Endodermal cell (in vitro differentiated cells): ENCODE results near the gene MYG1. TPM values are rescaled to one million over a fixed set of nuclear protein-coding genes. Genes with fewer than 3 reads are reported as not detected.

Experiments
- DNase-seq: peaks from one replicate; pipeline ENCODE4 v3.0.0-alpha.2; 2017
- H3K27ac ChIP-seq: 2 replicates; pipeline ENCODE4 v1.5.1; 2013; ENCODE audit warnings: mild to moderate bottlenecking, low read depth, low read length, moderate library complexity
- H3K27me3 ChIP-seq: 2 replicates; pipeline ENCODE4 v1.6.1; 2013; ENCODE audit warnings: mild to moderate bottlenecking, low read length, moderate library complexity; ENCODE audit not compliant: insufficient read depth, control insufficient read depth, poor library complexity, severe bottlenecking
- H3K36me3 ChIP-seq: 2 replicates; pipeline ENCODE4 v1.7.0; 2013; ENCODE audit warnings: mild to moderate bottlenecking, low read length, moderate library complexity; ENCODE audit not compliant: control insufficient read depth, insufficient read depth
- H3K4me1 ChIP-seq: one replicate; pipeline ENCODE4 v1.7.0; 2013; ENCODE audit warnings: low read length; ENCODE audit not compliant: control insufficient read depth, insufficient read depth
- H3K4me3 ChIP-seq: 2 replicates; pipeline ENCODE4 v1.5.1; 2013; ENCODE audit warnings: mild to moderate bottlenecking, low read length, moderate library complexity
- H3K9ac ChIP-seq: 2 replicates; pipeline ENCODE4 v1.6.1; 2013; ENCODE audit warnings: mild to moderate bottlenecking, low read length, moderate library complexity; ENCODE audit not compliant: poor library complexity, severe bottlenecking; ENCODE audit errors: extremely low read depth
- H3K9me3 ChIP-seq: 2 replicates; pipeline ENCODE4 v1.6.1; 2013; ENCODE audit warnings: mild to moderate bottlenecking, low read length, moderate library complexity; ENCODE audit not compliant: control insufficient read depth
- H3K27ac Mint-ChIP-seq: 2 replicates; pipeline ENCODE4 v1.8.0; 2020; ENCODE audit warnings: mixed read lengths
- H3K27me3 Mint-ChIP-seq: 2 replicates; pipeline ENCODE4 v1.8.0; 2021; ENCODE audit warnings: mild to moderate bottlenecking, mixed read lengths; ENCODE audit not compliant: insufficient read depth
- H3K36me3 Mint-ChIP-seq: 2 replicates; pipeline ENCODE4 v1.8.0; 2020; ENCODE audit warnings: low read depth, mixed read lengths
- H3K4me1 Mint-ChIP-seq: 2 replicates; pipeline ENCODE4 v1.8.0; 2020; ENCODE audit warnings: mixed read lengths
- H3K4me3 Mint-ChIP-seq: 2 replicates; pipeline ENCODE4 v1.8.0; 2020; ENCODE audit warnings: mild to moderate bottlenecking, moderate library complexity, mixed read lengths
- H3K9me3 Mint-ChIP-seq: 2 replicates; pipeline ENCODE4 v1.8.0; 2020; ENCODE audit warnings: mild to moderate bottlenecking, mixed read lengths
- WGBS, 2 experiments: methylation state at CpG; one replicate each; pipeline versions ENCODE4 v1.1.5 to v1.1.7; 2013; ENCODE audit warnings: missing lambda C conversion rate in 2 of 2, mixed read lengths in 1 of 2; ENCODE audit not compliant: insufficient coverage in 1 of 2, insufficient read length in 1 of 2; 5-methylcytosine and 5-hydroxymethylcytosine counted together
- total RNA-seq, 2 donors: library from RNA; stranded (reverse); fragmentation: NEBNext Ultra II Directional in 1 of 2; extraction: Animal tissue kit (Norgen Biotek cat#: 25700) in 1 of 2; gene quantifications; 2 replicates in 1 of 2; 3 replicates in 1 of 2; pipeline ENCODE4 v1.2.1, GENCODE V29; 2021
- TF ChIP-seq, protein P1 (sequence below): fragments of 200-600 bp; sonication (generic); conservative IDR thresholded peaks from 2 replicates; pipeline ENCODE4 v1.5.0; 2021; ENCODE audit warnings: antibody characterized with exemption, mild to moderate bottlenecking

MYG1 gene
- total RNA-seq, 2 donors from 2014 or later = 55.3 to 74.2 TPM

DNA sequence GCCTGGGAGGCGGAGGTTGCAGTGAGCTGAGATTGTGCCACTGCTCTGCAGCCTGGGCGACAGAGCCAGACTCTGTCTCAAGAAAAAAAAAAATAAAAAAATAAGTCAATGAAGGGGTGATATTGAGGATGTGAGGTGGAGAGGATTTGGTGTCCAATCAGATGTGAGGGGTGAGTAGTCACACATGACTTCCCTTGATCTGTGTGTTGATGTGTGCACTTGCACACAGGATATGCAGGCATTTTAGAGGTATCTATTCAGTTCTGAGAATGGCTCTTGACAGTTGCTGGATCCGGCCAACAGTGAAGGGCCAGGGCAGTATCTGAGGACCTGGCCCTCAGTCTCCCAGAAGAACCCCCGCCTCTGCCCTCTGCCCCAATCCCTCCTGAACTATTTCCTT lies 44.5 kb downstream of the MYG1 start:
- H3K4me1 ChIP-seq = peaks cover 8% of the 10 kb centered on the region
- DNase-seq = no peak
- H3K4me3 ChIP-seq = no peak overlapping the region
- H3K27me3 ChIP-seq = no peaks in the 10 kb centered on the region
- H3K36me3 ChIP-seq = no peaks in the 10 kb centered on the region
- no peaks in the 10 kb centered on the region for H3K9me3 ChIP-seq
- H3K27ac Mint-ChIP-seq = no peak overlapping the region
- no peaks in the 10 kb centered on the region for H3K36me3 Mint-ChIP-seq
- WGBS, 2 experiments = 94 to 96% methylated on average over 3 to 4 of the region's 4 CpGs
- TF ChIP-seq, protein P1, sequence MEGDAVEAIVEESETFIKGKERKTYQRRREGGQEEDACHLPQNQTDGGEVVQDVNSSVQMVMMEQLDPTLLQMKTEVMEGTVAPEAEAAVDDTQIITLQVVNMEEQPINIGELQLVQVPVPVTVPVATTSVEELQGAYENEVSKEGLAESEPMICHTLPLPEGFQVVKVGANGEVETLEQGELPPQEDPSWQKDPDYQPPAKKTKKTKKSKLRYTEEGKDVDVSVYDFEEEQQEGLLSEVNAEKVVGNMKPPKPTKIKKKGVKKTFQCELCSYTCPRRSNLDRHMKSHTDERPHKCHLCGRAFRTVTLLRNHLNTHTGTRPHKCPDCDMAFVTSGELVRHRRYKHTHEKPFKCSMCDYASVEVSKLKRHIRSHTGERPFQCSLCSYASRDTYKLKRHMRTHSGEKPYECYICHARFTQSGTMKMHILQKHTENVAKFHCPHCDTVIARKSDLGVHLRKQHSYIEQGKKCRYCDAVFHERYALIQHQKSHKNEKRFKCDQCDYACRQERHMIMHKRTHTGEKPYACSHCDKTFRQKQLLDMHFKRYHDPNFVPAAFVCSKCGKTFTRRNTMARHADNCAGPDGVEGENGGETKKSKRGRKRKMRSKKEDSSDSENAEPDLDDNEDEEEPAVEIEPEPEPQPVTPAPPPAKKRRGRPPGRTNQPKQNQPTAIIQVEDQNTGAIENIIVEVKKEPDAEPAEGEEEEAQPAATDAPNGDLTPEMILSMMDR = no peak
- H3K4me1 Mint-ChIP-seq = peaks cover 10% of the 10 kb centered on the region
- H3K9ac ChIP-seq = no peak overlapping the region
- no peaks in the 10 kb centered on the region for H3K9me3 Mint-ChIP-seq
- H3K4me3 Mint-ChIP-seq = peak overlapping the region; percentile 74
- H3K27ac ChIP-seq = no peak overlapping the region
- H3K27me3 Mint-ChIP-seq = peaks cover 27% of the 10 kb centered on the region

- Mint-ChIP-seq H3K4me3 (peak overlapping the region; percentile 74), H3K27ac (no peak overlapping the region), H3K36me3 (no peaks in the 10 kb centered on the region), H3K4me1 (peaks cover 10% of the 10 kb centered on the region), H3K27me3 (peaks cover 27% of the 10 kb centered on the region), H3K9me3 (no peaks in the 10 kb centered on the region)
- TF ChIP-seq, protein P1 = no peak
- H3K9ac ChIP-seq = no peak overlapping the region
- peaks cover 8% of the 10 kb centered on the region for H3K4me1 ChIP-seq
- H3K27ac ChIP-seq = no peak overlapping the region
- no peaks in the 10 kb centered on the region for H3K27me3 ChIP-seq
- H3K36me3 ChIP-seq = no peaks in the 10 kb centered on the region
- WGBS, 2 experiments = 7% methylated on average over 18 of the region's 19 CpGs; no CpG with 5 or more reads in 1 of the 2 experiments
- no peak for DNase-seq
- no peaks in the 10 kb centered on the region for H3K9me3 ChIP-seq
- peak overlapping the region; percentile 57 for H3K4me3 ChIP-seq
These were observed 45.0 kb downstream of the MYG1 start for GRCh38 chr12:53344487-53344823.

DNA sequence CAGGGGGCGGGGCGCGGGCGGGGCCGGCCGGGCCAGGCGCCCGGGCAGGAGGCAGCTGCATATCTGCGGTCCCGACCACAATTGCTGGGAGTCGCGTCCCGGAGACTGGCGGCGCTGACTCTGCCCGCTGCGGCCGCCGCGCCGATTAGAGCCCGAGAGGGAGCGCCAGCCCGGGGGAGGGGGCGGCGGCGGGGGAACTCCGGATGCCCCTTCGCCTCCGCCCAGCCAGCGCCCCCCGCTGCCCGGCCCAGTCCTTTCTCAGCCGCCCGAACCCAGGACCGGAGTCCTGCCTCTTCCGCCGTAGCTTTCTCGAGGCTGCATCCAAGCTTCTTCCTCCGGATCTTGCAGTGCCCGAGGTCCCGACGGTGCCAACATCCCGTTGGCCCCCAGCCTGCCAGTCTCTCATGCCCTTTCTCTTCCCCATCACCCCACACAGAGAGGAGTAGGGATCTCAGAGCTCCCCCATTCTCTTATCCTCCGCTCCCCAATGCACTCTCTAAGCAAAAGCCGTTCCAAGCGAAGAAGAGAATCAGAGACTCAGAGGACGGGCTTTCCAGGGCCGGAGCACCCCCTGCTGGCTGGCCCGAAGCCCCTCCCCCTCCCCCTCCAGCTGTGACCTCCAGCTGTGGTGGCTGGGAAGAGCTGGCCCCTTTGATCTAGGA lies 45.5 kb downstream of the MYG1 start:
- no peak overlapping the region for H3K27ac ChIP-seq

More for the DNA sequence above, 45.5 kb downstream of the MYG1 start:
- no peaks in the 10 kb centered on the region for H3K9me3 Mint-ChIP-seq
- Histone ChIP-seq H3K9ac (peak overlapping the region; percentile 12), H3K9me3 (no peaks in the 10 kb centered on the region), H3K36me3 (no peaks in the 10 kb centered on the region), H3K27me3 (no peaks in the 10 kb centered on the region), H3K4me3 (peak overlapping the region; percentile 75), H3K4me1 (peaks cover 8% of the 10 kb centered on the region)
- H3K27me3 Mint-ChIP-seq = peaks cover 24% of the 10 kb centered on the region
- H3K27ac Mint-ChIP-seq = peak overlapping the region; percentile 72
- peaks cover 10% of the 10 kb centered on the region for H3K4me1 Mint-ChIP-seq
- H3K36me3 Mint-ChIP-seq = no peaks in the 10 kb centered on the region
- H3K4me3 Mint-ChIP-seq = peak overlapping the region; percentile 74
- peak; percentile 90 for DNase-seq
- TF ChIP-seq, protein P1 = peak; percentile 48
- 1% methylated on average over 18 to 50 of the region's 50 CpGs for WGBS, 2 experiments
